AG04450 (cell line): Measurements from ENCODE around the gene PRRT2. TPM values are rescaled to one million over a fixed set of nuclear protein-coding genes. Genes with fewer than 3 reads are reported as not detected.
"Not testable (repeated sequence)": the region's sequence is repeated elsewhere in the genome, so short reads cannot be mapped to it uniquely, and the experiment has no call there.

ENCODE experiments used
- CTCF ChIA-PET: fragments of 300-600, 350-600 bp; formaldehyde crosslinking; extraction: SDS; loops from one replicate; lab custom pipeline; 2022; ENCODE audit warnings: antibody characterized with exemption, inconsistent platforms; lab: Charles Lee
- POLR2A ChIA-PET: fragments of 350-600 bp; formaldehyde crosslinking; extraction: SDS; loops from one replicate; lab custom pipeline; 2021; ENCODE audit warnings: antibody characterized with exemption, inconsistent platforms; lab: Yijun Ruan, JAX
- DNase-seq: peaks from one replicate; pipeline ENCODE4 v3.0.0-alpha.2; 2011; ENCODE audit warnings: low read depth, low spot score
- H3K27ac ChIP-seq: one replicate; pipeline ENCODE4 v1.5.1; 2012; ENCODE audit warnings: low read depth, low read length, control low read depth
- H3K27me3 ChIP-seq: one replicate; pipeline ENCODE4 v1.6.0; 2012; ENCODE audit warnings: low read length; ENCODE audit not compliant: control insufficient read depth, insufficient read depth
- H3K4me3 ChIP-seq: 2 replicates; pipeline ENCODE4 v1.5.1; 2011; ENCODE audit warnings: mild to moderate bottlenecking, low read depth, low read length, control low read depth
- H3K9me3 ChIP-seq: 2 replicates; pipeline ENCODE4 v1.5.1; 2012; ENCODE audit warnings: low read length; ENCODE audit not compliant: control insufficient read depth, insufficient read depth
- CTCF ChIP-seq: IDR thresholded peaks from 2 replicates; pipeline ENCODE4 v1.5.1; 2011; ENCODE audit warnings: low read depth, low read length, control low read depth, inconsistent platforms
- polyA plus RNA-seq: library from polyadenylated mRNA; depleted of rRNA; stranded (reverse); fragments of >200 nt; gene quantifications from 2 replicates; pipeline ENCODE4 v1.2.3, GENCODE V29; 2011

Gene PRRT2
- polyA plus RNA-seq, 1 experiment: 5.7 TPM

- no peak for DNase-seq
- ChIA-PET CTCF (interaction anchor here (0.6 to 2.5 kb wide), 19 partner anchors 9 to 859 kb away, joined by 3 to 9 read pairs (median 3); no protein-coding TSS in a partner anchor), POLR2A (no interaction called here)
- Histone ChIP-seq H3K9me3 (no peaks in the 10 kb centered on the region; the same call in 1 of the 2 replicates), H3K27ac (no peak overlapping the region), H3K27me3 (peaks cover 12% of the 10 kb centered on the region), H3K4me3 (peak overlapping the region; percentile 31)
- peak; percentile 76 for TF ChIP-seq CTCF
Observed at GRCh38 chr16:29784901-29785500, 27.0 kb upstream of the PRRT2 start.

GRCh38 chr16:29787155-29787554 is 24.8 kb upstream of the PRRT2 start:
- CTCF ChIA-PET, POLR2A ChIA-PET, H3K4me3 ChIP-seq, DNase-seq, H3K27me3 ChIP-seq, H3K9me3 ChIP-seq, H3K27ac ChIP-seq: not testable (repeated sequence)

- H3K27me3 ChIP-seq: no peaks in the 10 kb centered on the region
- H3K27ac ChIP-seq: peak overlapping the region; percentile 57
- no peak for TF ChIP-seq CTCF
- ChIA-PET CTCF (interaction anchor here (0.5 to 2.1 kb wide), 10 partner anchors 11 to 247 kb away, joined by 3 to 11 read pairs (median 4); partner anchors contain the start of genes ASPHD1 and ZG16), POLR2A (interaction anchor here (0.6 to 1.2 kb wide), 7 partner anchors 20 to 810 kb away, joined by 3 to 7 read pairs (median 4); partner anchors contain the start of genes PAGR1 and PRRT2)
- H3K4me3 ChIP-seq: peak overlapping the region; percentile 68
- no peaks in the 10 kb centered on the region; the same call in 1 of the 2 replicates for H3K9me3 ChIP-seq
- no peak for DNase-seq
Observed at GRCh38 chr16:29789775-29790182, 22.2 kb upstream of the PRRT2 start.

- ChIA-PET POLR2A (interaction anchor here (0.6 to 1.2 kb wide), 7 partner anchors 21 to 811 kb away, joined by 3 to 7 read pairs (median 4); partner anchors contain the start of genes PAGR1 and PRRT2), CTCF (interaction anchor here (0.6 to 2.1 kb wide), 8 partner anchors 12 to 117 kb away, joined by 3 to 11 read pairs (median 4); partner anchors contain the start of genes ASPHD1 and ZG16)
- Histone ChIP-seq H3K27me3 (no peaks in the 10 kb centered on the region), H3K4me3 (peak within 1 kb of the TSS; percentile 88), H3K27ac (peak within 1 kb of the TSS; percentile 57), H3K9me3 (no peaks in the 10 kb centered on the region; the same call in 1 of the 2 replicates)
- peak; percentile 67 for TF ChIP-seq CTCF
- DNase-seq: peak; percentile 98
Observed at GRCh38 chr16:29790183-29790948, 21.6 kb upstream of the PRRT2 start, which contains the start of gene KIF22. Gene KIF22 (plus strand): TSS chr16:29790751. CDS start chr16:29790760, 9 bp downstream.

GRCh38 chr16:29790949-29791844 is 20.8 kb upstream of the PRRT2 start:
- no peak for DNase-seq
- POLR2A ChIA-PET: interaction anchor here (1.2 kb wide), 1 partner anchor 25 kb away, joined by 7 read pairs; the partner anchor contains the start of gene PAGR1
- peak overlapping the region; percentile 88 for H3K4me3 ChIP-seq

More at GRCh38 chr16:29790949-29791844, 20.8 kb upstream of the PRRT2 start:
- CTCF ChIA-PET: interaction anchor here (0.6 to 2.1 kb wide), 7 partner anchors 13 to 118 kb away, joined by 3 to 11 read pairs (median 3); partner anchors contain the start of genes ASPHD1 and ZG16
- no peaks in the 10 kb centered on the region; the same call in 1 of the 2 replicates for H3K9me3 ChIP-seq
- TF ChIP-seq CTCF: no peak
- no peak overlapping the region for H3K27ac ChIP-seq
- H3K27me3 ChIP-seq: no peaks in the 10 kb centered on the region
